SK-N-SH (cell line): Measurements from ENCODE around the gene GALNS. TPM values are rescaled to one million over a fixed set of nuclear protein-coding genes. Genes with fewer than 3 reads are reported as not detected.

Experiments used
- CTCF ChIA-PET: fragments of 300-600, 350-600 bp; formaldehyde crosslinking; extraction: SDS; loops from one replicate; lab custom pipeline; 2021; lab: Yijun Ruan, JAX
- POLR2A ChIA-PET: fragments of 350-600 bp; sonication (Branson Sonifier 250); formaldehyde crosslinking; extraction: SDS; loops from one replicate; lab custom pipeline; 2020; ENCODE audit warnings: antibody characterized with exemption, inconsistent platforms; lab: Yijun Ruan, JAX
- DNase-seq: peaks from one replicate; pipeline ENCODE4 v3.0.0; 2012
- H2AFZ ChIP-seq: fragments of 200-600 bp; sonication (generic); 2 replicates; pipeline ENCODE4 v1.8.1; 2016; ENCODE audit warnings: antibody characterized with exemption, mild to moderate bottlenecking, low read depth
- H3F3A ChIP-seq: fragments of 200-600 bp; sonication (generic); replicated peaks from 2 replicates; pipeline ENCODE3; 2016; ENCODE audit warnings: antibody characterized with exemption, mild to moderate bottlenecking; ENCODE audit not compliant: insufficient read depth
- H3K27ac ChIP-seq, 2 experiments: fragments of 200-500 bp in 1 of 2; fragments of 200-600 bp in 1 of 2; sonication (Bioruptor generic) in 1 of 2; sonication (generic), shearing (Covaris generic) in 1 of 2; 2 replicates each; pipeline versions ENCODE4 v1.5.1 to v1.6.1; 2014 to 2016; ENCODE audit warnings: low read depth in 2 of 2, inconsistent platforms in 1 of 2, low read length in 1 of 2, mild to moderate bottlenecking in 1 of 2, mixed read lengths in 1 of 2
- H3K27me3 ChIP-seq: fragments of 200-600 bp; sonication (generic), shearing (Covaris generic); 2 replicates; pipeline ENCODE4 v1.6.1; 2016; ENCODE audit warnings: mixed run types; ENCODE audit not compliant: insufficient read depth
- H3K36me3 ChIP-seq, 2 experiments: fragments of 200-500 bp in 1 of 2; fragments of 200-600 bp in 1 of 2; sonication (Bioruptor generic) in 1 of 2; sonication (generic) in 1 of 2; replicated peaks in 1 of 2; 2 replicates each; pipeline versions ENCODE3 to v1.5.1; 2014 to 2016; ENCODE audit warnings: low read length in 1 of 2, mild to moderate bottlenecking in 1 of 2; ENCODE audit not compliant: insufficient read depth in 2 of 2, control insufficient read depth in 1 of 2
- H3K4me1 ChIP-seq, 2 experiments: fragments of 200-500 bp in 1 of 2; fragments of 200-600 bp in 1 of 2; sonication (Bioruptor generic) in 1 of 2; sonication (generic), shearing (Covaris generic) in 1 of 2; 2 replicates each; pipeline versions ENCODE4 v1.5.1 to v1.6.1; 2014 to 2016; ENCODE audit warnings: low read depth in 1 of 2, low read length in 1 of 2, mixed run types in 1 of 2; ENCODE audit not compliant: insufficient read depth in 2 of 2, control insufficient read depth in 1 of 2
- H3K4me2 ChIP-seq: fragments of 200-600 bp; sonication (generic), shearing (Covaris generic); 2 replicates; pipeline ENCODE4 v1.6.1; 2017; ENCODE audit warnings: mixed run types
- H3K4me3 ChIP-seq, 2 experiments: fragments of 200-500 bp in 1 of 2; fragments of 200-600 bp in 1 of 2; sonication (Bioruptor generic) in 1 of 2; sonication (generic), shearing (Covaris generic) in 1 of 2; 2 replicates each; pipeline versions ENCODE4 v1.5.1 to v1.8.1; 2014 to 2016; ENCODE audit warnings: low read depth in 2 of 2, inconsistent platforms in 1 of 2, low read length in 1 of 2, mild to moderate bottlenecking in 1 of 2, mixed read lengths in 1 of 2, moderate library complexity in 1 of 2
- H3K79me2 ChIP-seq: fragments of 200-600 bp; sonication (generic); 2 replicates; pipeline ENCODE4 v1.8.1; 2017; ENCODE audit warnings: mild to moderate bottlenecking; ENCODE audit not compliant: insufficient read depth
- H3K9ac ChIP-seq: fragments of 200-600 bp; sonication (generic); 2 replicates; pipeline ENCODE4 v1.6.1; 2017; ENCODE audit warnings: mixed run types
- H3K9me2 ChIP-seq: fragments of 200-600 bp; sonication (generic); 2 replicates; pipeline ENCODE4 v1.6.1; 2017; ENCODE audit warnings: mixed run types
- H3K9me3 ChIP-seq: fragments of 200-600 bp; sonication (generic); 2 replicates; pipeline ENCODE4 v1.6.1; 2017; ENCODE audit warnings: mixed run types, mild to moderate bottlenecking, moderate library complexity
- H4K20me1 ChIP-seq: fragments of 200-600 bp; sonication (generic); 2 replicates; pipeline ENCODE4 v1.6.1; 2017; ENCODE audit warnings: mild to moderate bottlenecking, mixed run types; ENCODE audit not compliant: insufficient read depth
- CHD2 ChIP-seq: fragments of 150-350 bp; IDR thresholded peaks from 2 replicates; pipeline ENCODE4 v1.6.1; 2018; ENCODE audit warnings: low read length; ENCODE audit not compliant: partially characterized antibody
- EP300 ChIP-seq, 2 experiments: IDR thresholded peaks; 2 replicates each; pipeline versions ENCODE4 v1.4.0 to v1.6.1; 2012; ENCODE audit warnings: borderline replicate concordance in 1 of 2, low read depth in 1 of 2, low read length in 1 of 2
- FOSL2 ChIP-seq: IDR thresholded peaks from 2 replicates; pipeline ENCODE4 v1.4.0; 2012; ENCODE audit warnings: low read depth, mild to moderate bottlenecking, moderate library complexity, borderline replicate concordance
- FOXJ3 ChIP-seq: sonication (generic); formaldehyde crosslinking; IDR thresholded peaks from 2 replicates; pipeline ENCODE4 v1.5.1; 2020; ENCODE audit warnings: mild to moderate bottlenecking, missing genetic modification reagents
- FOXM1 ChIP-seq: IDR thresholded peaks from 2 replicates; pipeline ENCODE4 v1.4.0; 2012; ENCODE audit warnings: low read depth, mild to moderate bottlenecking
- GABPA ChIP-seq: IDR thresholded peaks from 2 replicates; pipeline ENCODE4 v1.4.0; 2012; ENCODE audit warnings: low read depth, mild to moderate bottlenecking
- JUND ChIP-seq: IDR thresholded peaks from 2 replicates; pipeline ENCODE4 v1.4.0; 2012
- MXI1 ChIP-seq: IDR thresholded peaks from 2 replicates; pipeline ENCODE4 v1.6.1; 2012; ENCODE audit warnings: mild to moderate bottlenecking, low read depth, low read length, improper control_type of control experiment
- POLR2AphosphoS5 ChIP-seq: IDR thresholded peaks from 2 replicates; pipeline ENCODE4 v1.6.1; 2012; ENCODE audit warnings: low read depth, low read length
- RXRA ChIP-seq: IDR thresholded peaks from 2 replicates; pipeline ENCODE4 v1.4.0; 2012; ENCODE audit warnings: low read depth, mild to moderate bottlenecking, borderline replicate concordance
- YY1 ChIP-seq: IDR thresholded peaks from 2 replicates; pipeline ENCODE4 v1.4.0; 2012; ENCODE audit warnings: low read depth, mild to moderate bottlenecking
- WGBS: methylation state at CpG from one replicate; pipeline ENCODE4 v1.1.6; 2017; ENCODE audit warnings: low lambda C conversion rate; 5-methylcytosine and 5-hydroxymethylcytosine counted together
- polyA plus RNA-seq, 3 experiments: library from polyadenylated mRNA; depleted of rRNA; stranded (reverse); fragments of >200 nt; gene quantifications; 2 replicates each; pipeline ENCODE4 v1.2.3, GENCODE V29; 2012
- TF ChIP-seq, protein P1 (sequence below): IDR thresholded peaks from 2 replicates; pipeline ENCODE4 v1.4.0; 2012; ENCODE audit warnings: low read depth, borderline replicate concordance
- TF ChIP-seq, protein P2 (sequence below): fragments of 150-350 bp; IDR thresholded peaks from 2 replicates; pipeline ENCODE4 v1.6.1; 2017; ENCODE audit warnings: antibody characterized with exemption, low read length, low read depth, borderline replicate concordance
- TF ChIP-seq, protein P3 (sequence below): IDR thresholded peaks from 2 replicates; pipeline ENCODE4 v1.6.1; 2012; ENCODE audit warnings: mild to moderate bottlenecking, low read depth, low read length, moderate library complexity
- TF ChIP-seq, protein P4 (sequence below): IDR thresholded peaks from 2 replicates; pipeline ENCODE4 v1.4.0; 2012; ENCODE audit warnings: low read depth, borderline replicate concordance

GALNS gene
- polyA plus RNA-seq, 1 of the 3 experiments (the other 2 are of a cell fraction) = 16.5 TPM

DNA sequence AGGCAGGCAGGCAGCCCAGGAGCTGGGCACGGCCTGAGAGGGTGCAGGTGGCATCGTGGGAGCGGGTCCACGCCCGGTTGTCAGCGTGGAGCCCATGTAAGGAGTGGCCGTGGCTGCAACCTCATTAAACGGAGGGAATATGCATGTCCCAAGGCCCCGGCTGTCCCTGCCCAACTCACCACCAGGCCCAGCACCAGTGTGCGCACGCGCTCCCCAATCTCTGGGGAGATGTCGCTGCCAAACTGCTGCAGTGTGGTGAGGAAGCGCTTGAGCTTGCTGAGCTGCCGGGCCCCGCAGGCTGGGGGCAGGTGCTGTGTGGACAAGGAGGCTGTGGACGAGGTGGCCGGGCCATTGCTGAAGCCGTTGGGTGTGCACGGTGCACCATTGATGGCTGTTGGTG, 35.3 kb upstream of the GALNS start:
- no peak for DNase-seq
- Histone ChIP-seq H3K4me3 (no peak overlapping the region), H3K36me3 (no peaks in the 10 kb centered on the region), H2AFZ (no peak overlapping the region), H3K9ac (no peak overlapping the region), H3K27me3 (peaks cover 42% of the 10 kb centered on the region), H3K27ac (no peak overlapping the region), H3K9me2 (no peaks in the 10 kb centered on the region), H3K4me1 (no peaks in the 10 kb centered on the region; a peak in 1 of 4 replicates), H3F3A (no peaks in the 10 kb centered on the region), H3K4me2 (no peak overlapping the region), H4K20me1 (no peaks in the 10 kb centered on the region), H3K79me2 (no peaks in the 10 kb centered on the region), H3K9me3 (no peaks in the 10 kb centered on the region)
- WGBS = 42% methylated on average over 9 of the region's 20 CpGs
- ChIA-PET POLR2A (no interaction called here), CTCF (no interaction called here)
- TF ChIP-seq GABPA = no peak
- no peak for TF ChIP-seq JUND
- TF ChIP-seq, protein P1, sequence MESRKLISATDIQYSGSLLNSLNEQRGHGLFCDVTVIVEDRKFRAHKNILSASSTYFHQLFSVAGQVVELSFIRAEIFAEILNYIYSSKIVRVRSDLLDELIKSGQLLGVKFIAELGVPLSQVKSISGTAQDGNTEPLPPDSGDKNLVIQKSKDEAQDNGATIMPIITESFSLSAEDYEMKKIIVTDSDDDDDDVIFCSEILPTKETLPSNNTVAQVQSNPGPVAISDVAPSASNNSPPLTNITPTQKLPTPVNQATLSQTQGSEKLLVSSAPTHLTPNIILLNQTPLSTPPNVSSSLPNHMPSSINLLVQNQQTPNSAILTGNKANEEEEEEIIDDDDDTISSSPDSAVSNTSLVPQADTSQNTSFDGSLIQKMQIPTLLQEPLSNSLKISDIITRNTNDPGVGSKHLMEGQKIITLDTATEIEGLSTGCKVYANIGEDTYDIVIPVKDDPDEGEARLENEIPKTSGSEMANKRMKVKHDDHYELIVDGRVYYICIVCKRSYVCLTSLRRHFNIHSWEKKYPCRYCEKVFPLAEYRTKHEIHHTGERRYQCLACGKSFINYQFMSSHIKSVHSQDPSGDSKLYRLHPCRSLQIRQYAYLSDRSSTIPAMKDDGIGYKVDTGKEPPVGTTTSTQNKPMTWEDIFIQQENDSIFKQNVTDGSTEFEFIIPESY = no peak
- TF ChIP-seq FOXJ3 = no peak
- TF ChIP-seq, protein P2, sequence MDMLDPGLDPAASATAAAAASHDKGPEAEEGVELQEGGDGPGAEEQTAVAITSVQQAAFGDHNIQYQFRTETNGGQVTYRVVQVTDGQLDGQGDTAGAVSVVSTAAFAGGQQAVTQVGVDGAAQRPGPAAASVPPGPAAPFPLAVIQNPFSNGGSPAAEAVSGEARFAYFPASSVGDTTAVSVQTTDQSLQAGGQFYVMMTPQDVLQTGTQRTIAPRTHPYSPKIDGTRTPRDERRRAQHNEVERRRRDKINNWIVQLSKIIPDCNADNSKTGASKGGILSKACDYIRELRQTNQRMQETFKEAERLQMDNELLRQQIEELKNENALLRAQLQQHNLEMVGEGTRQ = no peak
- TF ChIP-seq, protein P3, sequence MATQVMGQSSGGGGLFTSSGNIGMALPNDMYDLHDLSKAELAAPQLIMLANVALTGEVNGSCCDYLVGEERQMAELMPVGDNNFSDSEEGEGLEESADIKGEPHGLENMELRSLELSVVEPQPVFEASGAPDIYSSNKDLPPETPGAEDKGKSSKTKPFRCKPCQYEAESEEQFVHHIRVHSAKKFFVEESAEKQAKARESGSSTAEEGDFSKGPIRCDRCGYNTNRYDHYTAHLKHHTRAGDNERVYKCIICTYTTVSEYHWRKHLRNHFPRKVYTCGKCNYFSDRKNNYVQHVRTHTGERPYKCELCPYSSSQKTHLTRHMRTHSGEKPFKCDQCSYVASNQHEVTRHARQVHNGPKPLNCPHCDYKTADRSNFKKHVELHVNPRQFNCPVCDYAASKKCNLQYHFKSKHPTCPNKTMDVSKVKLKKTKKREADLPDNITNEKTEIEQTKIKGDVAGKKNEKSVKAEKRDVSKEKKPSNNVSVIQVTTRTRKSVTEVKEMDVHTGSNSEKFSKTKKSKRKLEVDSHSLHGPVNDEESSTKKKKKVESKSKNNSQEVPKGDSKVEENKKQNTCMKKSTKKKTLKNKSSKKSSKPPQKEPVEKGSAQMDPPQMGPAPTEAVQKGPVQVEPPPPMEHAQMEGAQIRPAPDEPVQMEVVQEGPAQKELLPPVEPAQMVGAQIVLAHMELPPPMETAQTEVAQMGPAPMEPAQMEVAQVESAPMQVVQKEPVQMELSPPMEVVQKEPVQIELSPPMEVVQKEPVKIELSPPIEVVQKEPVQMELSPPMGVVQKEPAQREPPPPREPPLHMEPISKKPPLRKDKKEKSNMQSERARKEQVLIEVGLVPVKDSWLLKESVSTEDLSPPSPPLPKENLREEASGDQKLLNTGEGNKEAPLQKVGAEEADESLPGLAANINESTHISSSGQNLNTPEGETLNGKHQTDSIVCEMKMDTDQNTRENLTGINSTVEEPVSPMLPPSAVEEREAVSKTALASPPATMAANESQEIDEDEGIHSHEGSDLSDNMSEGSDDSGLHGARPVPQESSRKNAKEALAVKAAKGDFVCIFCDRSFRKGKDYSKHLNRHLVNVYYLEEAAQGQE = no peak
- no peak for TF ChIP-seq FOSL2
- TF ChIP-seq RXRA = no peak
- TF ChIP-seq YY1 = no peak
- no peak for TF ChIP-seq FOXM1
- TF ChIP-seq EP300 (IDR thresholded peaks at IDR 0.05; ENCODE audit: borderline replicate concordance in 1 of 2, low read depth in 1 of 2, low read length in 1 of 2) = no peak
- TF ChIP-seq CHD2 = no peak
- TF ChIP-seq, protein P4, sequence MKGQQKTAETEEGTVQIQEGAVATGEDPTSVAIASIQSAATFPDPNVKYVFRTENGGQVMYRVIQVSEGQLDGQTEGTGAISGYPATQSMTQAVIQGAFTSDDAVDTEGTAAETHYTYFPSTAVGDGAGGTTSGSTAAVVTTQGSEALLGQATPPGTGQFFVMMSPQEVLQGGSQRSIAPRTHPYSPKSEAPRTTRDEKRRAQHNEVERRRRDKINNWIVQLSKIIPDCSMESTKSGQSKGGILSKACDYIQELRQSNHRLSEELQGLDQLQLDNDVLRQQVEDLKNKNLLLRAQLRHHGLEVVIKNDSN = no peak
- TF ChIP-seq MXI1 = no peak
- TF ChIP-seq POLR2AphosphoS5 = no peak
